Trophoblast cell (in vitro differentiated cells and primary cell): ENCODE measurements around the gene CA11.

Experiments
- DNase-seq, 2 donors: peaks; one replicate each; pipeline ENCODE4 v3.0.0-alpha.2; 2016
- H2AFZ ChIP-seq: 2 replicates; pipeline ENCODE4 v1.6.1; 2013; ENCODE audit warnings: low read length, moderate library complexity, mild to moderate bottlenecking; ENCODE audit not compliant: insufficient read depth, poor library complexity
- H2AK5ac ChIP-seq: 2 replicates; pipeline ENCODE4 v1.6.1; 2013; ENCODE audit warnings: mild to moderate bottlenecking, low read length
- H2BK120ac ChIP-seq: 2 replicates; pipeline ENCODE4 v1.6.1; 2013; ENCODE audit warnings: low read length, mild to moderate bottlenecking, moderate library complexity; ENCODE audit not compliant: insufficient read depth, poor library complexity
- H2BK12ac ChIP-seq: 2 replicates; pipeline ENCODE4 v1.6.1; 2013; ENCODE audit warnings: mild to moderate bottlenecking, low read length, moderate library complexity
- H2BK5ac ChIP-seq: 2 replicates; pipeline ENCODE4 v1.6.1; 2013; ENCODE audit warnings: low read length, low read depth, moderate library complexity, mild to moderate bottlenecking; ENCODE audit not compliant: poor library complexity
- H3K14ac ChIP-seq: 2 replicates; pipeline ENCODE4 v1.6.1; 2013; ENCODE audit warnings: mild to moderate bottlenecking, low read length
- H3K18ac ChIP-seq: 2 replicates; pipeline ENCODE4 v1.6.1; 2013; ENCODE audit warnings: mild to moderate bottlenecking, low read length
- H3K23ac ChIP-seq: 2 replicates; pipeline ENCODE4 v1.6.1; 2013; ENCODE audit warnings: low read length
- H3K27ac ChIP-seq: 2 replicates; pipeline ENCODE4 v1.5.1; 2013; ENCODE audit warnings: low read depth, mild to moderate bottlenecking, inconsistent platforms, low read length, moderate library complexity
- H3K27me3 ChIP-seq: 2 replicates; pipeline ENCODE4 v1.6.1; 2013; ENCODE audit warnings: inconsistent platforms, mild to moderate bottlenecking, low read length, moderate library complexity; ENCODE audit not compliant: insufficient read depth
- H3K36me3 ChIP-seq, 2 experiments: 1 replicate in 1 of 2; 2 replicates in 1 of 2; pipeline ENCODE4 v1.6.1; 2013; ENCODE audit warnings: low read length in 2 of 2, mild to moderate bottlenecking in 2 of 2, moderate library complexity in 1 of 2; ENCODE audit not compliant: insufficient read depth in 2 of 2, control insufficient read depth in 1 of 2
- H3K4ac ChIP-seq: 2 replicates; pipeline ENCODE4 v1.6.1; 2013; ENCODE audit warnings: low read depth, mild to moderate bottlenecking, low read length, moderate library complexity
- H3K4me1 ChIP-seq, 2 experiments: 1 replicate in 1 of 2; 2 replicates in 1 of 2; pipeline ENCODE4 v1.6.1; 2013; ENCODE audit warnings: low read length in 2 of 2, mild to moderate bottlenecking in 2 of 2, moderate library complexity in 1 of 2; ENCODE audit not compliant: insufficient read depth in 2 of 2, control insufficient read depth in 1 of 2
- H3K4me2 ChIP-seq: 2 replicates; pipeline ENCODE4 v1.6.1; 2013; ENCODE audit warnings: inconsistent platforms, mild to moderate bottlenecking, low read length, moderate library complexity
- H3K4me3 ChIP-seq: 2 replicates; pipeline ENCODE4 v1.5.1; 2013; ENCODE audit warnings: mild to moderate bottlenecking, low read depth, low read length, inconsistent platforms
- H3K79me1 ChIP-seq: one replicate; pipeline ENCODE4 v1.6.1; 2013; ENCODE audit warnings: low read length
- H3K79me2 ChIP-seq: 2 replicates; pipeline ENCODE4 v1.6.1; 2013; ENCODE audit warnings: low read length, mild to moderate bottlenecking; ENCODE audit not compliant: control insufficient read depth, insufficient read depth, poor library complexity
- H3K9ac ChIP-seq: 2 replicates; pipeline ENCODE4 v1.6.1; 2013; ENCODE audit warnings: mild to moderate bottlenecking, low read length
- H3K9me3 ChIP-seq: 2 replicates; pipeline ENCODE4 v1.6.1; 2013; ENCODE audit warnings: low read depth, mild to moderate bottlenecking, control low read depth, inconsistent platforms, low read length; ENCODE audit not compliant: insufficient read depth
- H4K12ac ChIP-seq: 2 replicates; pipeline ENCODE4 v1.6.1; 2013; ENCODE audit warnings: low read depth, mild to moderate bottlenecking, low read length, moderate library complexity
- H4K8ac ChIP-seq: 2 replicates; pipeline ENCODE4 v1.6.1; 2013; ENCODE audit warnings: low read depth, mild to moderate bottlenecking, low read length, moderate library complexity
- H4K91ac ChIP-seq: one replicate; pipeline ENCODE4 v1.6.1; 2013; ENCODE audit warnings: low read depth, mild to moderate bottlenecking, low read length, moderate library complexity
- WGBS: extraction: QIAGEN DNeasy Blood & Tissue Kit; methylation state at CpG from one replicate; pipeline ENCODE4 v1.1.7; 2013; ENCODE audit warnings: missing lambda C conversion rate; ENCODE audit not compliant: insufficient read length, insufficient coverage; ENCODE audit errors: extremely low coverage; 5-methylcytosine and 5-hydroxymethylcytosine counted together

Gene CA11

DNA sequence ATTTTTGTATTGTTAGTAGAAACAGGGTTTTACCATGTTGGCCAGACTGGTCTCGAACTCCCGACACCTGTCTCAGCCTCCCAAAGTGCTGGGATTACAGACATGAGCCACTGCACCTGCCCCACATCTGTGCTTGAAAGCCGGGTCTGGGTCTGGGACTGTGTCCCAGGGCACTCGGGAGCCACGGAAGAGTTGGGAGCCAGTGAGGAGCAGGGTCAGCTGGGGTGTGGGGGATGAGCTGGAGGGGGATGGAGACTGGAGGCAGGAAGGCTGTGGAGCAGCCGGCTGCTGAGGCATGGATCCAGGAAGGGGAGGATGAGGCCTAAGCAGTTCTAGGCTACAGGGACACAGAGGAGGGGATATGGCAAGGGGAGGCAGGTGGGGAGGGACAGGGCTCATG, 50.2 kb downstream of the CA11 start:
- no peak overlapping the region for H4K12ac ChIP-seq
- H3K14ac ChIP-seq = no peak overlapping the region
- no peak overlapping the region for H4K8ac ChIP-seq
- H2BK5ac ChIP-seq = no peak overlapping the region
- no peaks in the 10 kb centered on the region for H3K79me1 ChIP-seq
- H2BK120ac ChIP-seq = no peak overlapping the region
- H2AFZ ChIP-seq = no peak overlapping the region
- no peaks in the 10 kb centered on the region for H3K36me3 ChIP-seq
- H2BK12ac ChIP-seq = no peak overlapping the region
- H3K23ac ChIP-seq = no peak overlapping the region
- H3K4me2 ChIP-seq = no peak overlapping the region
- no peak overlapping the region for H2AK5ac ChIP-seq
- H3K18ac ChIP-seq = no peak overlapping the region
- no peak overlapping the region for H3K27ac ChIP-seq
- no peaks in the 10 kb centered on the region for H3K79me2 ChIP-seq
- no peak overlapping the region for H3K4ac ChIP-seq
- DNase-seq = no peak
- H3K9ac ChIP-seq = no peak overlapping the region
- no peaks in the 10 kb centered on the region for H3K4me1 ChIP-seq
- H3K4me3 ChIP-seq = no peak overlapping the region
- no peaks in the 10 kb centered on the region for H3K9me3 ChIP-seq
- H3K27me3 ChIP-seq = no peaks in the 10 kb centered on the region
- no peak overlapping the region for H4K91ac ChIP-seq
- no CpG with 5 or more reads among the region's 6 CpGs for WGBS

DNA sequence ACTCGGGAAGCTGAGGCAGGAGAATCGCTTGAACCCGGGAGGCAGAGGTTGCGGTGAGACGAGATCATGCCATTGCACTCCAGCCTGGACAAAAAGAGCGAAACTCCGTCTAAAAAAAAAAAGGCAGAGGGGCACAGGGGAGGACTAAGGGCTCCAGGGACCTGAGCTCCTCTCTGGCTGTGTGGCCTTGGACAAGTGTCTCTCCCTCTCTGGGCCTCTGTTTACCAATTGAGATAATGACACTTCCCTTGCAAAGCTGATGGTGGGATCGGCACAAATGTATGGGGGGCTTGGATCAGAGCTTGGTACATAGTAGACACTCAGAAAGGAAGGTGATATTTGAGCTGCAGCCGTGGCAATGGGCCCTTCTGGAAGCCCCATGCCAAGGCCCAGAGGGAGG, 50.8 kb downstream of the CA11 start:
- no peak overlapping the region for H3K4me2 ChIP-seq

DNA sequence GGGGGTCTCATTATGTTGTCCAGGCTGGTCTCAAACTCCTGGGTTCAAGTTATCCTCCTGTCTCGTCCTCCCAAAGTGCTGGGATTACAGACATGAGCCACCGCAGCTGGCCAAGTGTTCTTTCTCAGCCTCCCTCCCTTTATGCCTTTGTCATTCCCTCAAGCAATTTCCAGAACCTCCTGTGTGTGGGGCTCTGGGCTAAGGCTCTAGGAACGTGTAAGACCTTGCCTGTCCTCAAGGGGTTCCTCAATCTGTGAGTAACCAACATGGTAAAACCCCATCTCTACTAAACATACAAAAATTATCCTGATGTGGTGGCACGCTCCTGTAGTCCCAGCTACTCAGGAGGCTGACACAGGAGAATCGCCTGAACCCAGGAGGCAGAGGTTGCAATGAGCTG, 55.0 kb downstream of the CA11 start:
- H3K79me1 ChIP-seq = peaks cover 3% of the 10 kb centered on the region
- H4K91ac ChIP-seq = no peak overlapping the region
- H3K23ac ChIP-seq = no peak overlapping the region
- WGBS = no CpG with 5 or more reads among the region's 5 CpGs
- no peak overlapping the region for H2BK12ac ChIP-seq
- H3K27ac ChIP-seq = no peak overlapping the region
- no peak overlapping the region for H3K18ac ChIP-seq
- H3K4me3 ChIP-seq = no peak overlapping the region
- H3K9ac ChIP-seq = no peak overlapping the region
- H2BK120ac ChIP-seq = no peak overlapping the region
- no peak overlapping the region for H2AFZ ChIP-seq
- no peak overlapping the region for H2BK5ac ChIP-seq
- H4K8ac ChIP-seq = no peak overlapping the region
- H3K14ac ChIP-seq = no peak overlapping the region
- no peak overlapping the region for H3K4me2 ChIP-seq
- no peaks in the 10 kb centered on the region for H3K36me3 ChIP-seq
- H3K4ac ChIP-seq = no peak overlapping the region
- no peaks in the 10 kb centered on the region for H3K27me3 ChIP-seq
- no peak overlapping the region for H4K12ac ChIP-seq
- peaks cover 0 to 5% of the 10 kb centered on the region in 2 experiments for H3K4me1 ChIP-seq
- H2AK5ac ChIP-seq = no peak overlapping the region
- H3K79me2 ChIP-seq = no peaks in the 10 kb centered on the region
- H3K9me3 ChIP-seq = no peaks in the 10 kb centered on the region
- peak in 1 of 2 donors; percentile 19 for DNase-seq

More for the DNA sequence above, 50.8 kb downstream of the CA11 start:
- H3K9me3 ChIP-seq = no peaks in the 10 kb centered on the region
- no peak overlapping the region for H2BK120ac ChIP-seq
- H2BK12ac ChIP-seq = no peak overlapping the region
- no peak overlapping the region for H3K18ac ChIP-seq
- H3K4me3 ChIP-seq = no peak overlapping the region
- no peak overlapping the region for H2BK5ac ChIP-seq
- no peaks in the 10 kb centered on the region for H3K36me3 ChIP-seq
- H4K12ac ChIP-seq = no peak overlapping the region
- no peak overlapping the region for H3K23ac ChIP-seq
- H3K4me1 ChIP-seq = no peaks in the 10 kb centered on the region
- no peak overlapping the region for H3K9ac ChIP-seq
- H3K14ac ChIP-seq = no peak overlapping the region
- no peaks in the 10 kb centered on the region for H3K79me1 ChIP-seq
- no peak overlapping the region for H3K27ac ChIP-seq
- no peak overlapping the region for H4K91ac ChIP-seq
- H2AK5ac ChIP-seq = no peak overlapping the region
- no CpG with 5 or more reads among the region's 9 CpGs for WGBS
- DNase-seq = no peak
- H3K4ac ChIP-seq = no peak overlapping the region
- H3K79me2 ChIP-seq = no peaks in the 10 kb centered on the region
- H3K27me3 ChIP-seq = no peaks in the 10 kb centered on the region
- no peak overlapping the region for H2AFZ ChIP-seq
- no peak overlapping the region for H4K8ac ChIP-seq

DNA sequence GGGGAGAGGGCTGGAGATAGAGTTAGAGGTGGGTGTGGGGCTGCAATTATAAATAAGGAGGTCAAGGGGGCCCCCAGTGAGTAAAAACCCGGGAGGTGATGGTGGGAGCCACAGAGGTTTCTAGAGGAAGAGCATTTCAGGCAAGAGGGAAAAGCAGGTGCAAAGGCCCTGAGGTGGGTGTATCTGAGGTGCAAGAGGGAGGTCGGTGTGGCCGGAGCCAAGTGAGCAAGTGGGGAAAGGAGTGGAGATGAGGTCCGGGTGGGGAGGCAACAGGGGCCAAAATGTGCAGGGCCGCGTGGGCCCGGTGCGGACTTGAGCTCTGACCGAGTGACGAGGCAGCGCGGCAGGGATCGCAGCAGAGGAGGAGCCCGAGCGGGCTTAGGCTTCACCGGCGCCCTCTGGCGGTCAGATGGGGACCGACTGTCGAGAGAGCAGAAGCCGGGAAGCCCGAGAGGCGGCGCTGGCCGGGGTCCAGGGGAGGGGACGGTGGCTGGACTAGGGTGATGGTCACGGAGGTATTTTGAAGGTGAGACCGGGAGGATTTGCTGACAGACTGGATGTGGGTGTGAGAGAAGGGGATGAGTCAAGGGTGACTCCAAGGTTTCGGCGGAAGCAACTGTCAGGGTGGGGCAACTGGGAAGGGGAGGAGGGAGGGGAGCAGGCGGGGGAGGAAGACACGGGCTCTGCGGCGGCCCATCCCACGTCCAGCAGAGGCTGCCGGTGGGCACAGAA, 57.2 kb downstream of the CA11 start:
- Histone ChIP-seq H2BK5ac (no peak overlapping the region), H3K27ac (no peak overlapping the region), H3K23ac (no peak overlapping the region), H2BK120ac (no peak overlapping the region), H2BK12ac (peak overlapping the region; percentile 41), H3K9ac (no peak overlapping the region), H4K8ac (peak overlapping the region; percentile 75), H3K4me2 (peak overlapping the region; percentile 75), H3K79me1 (peaks cover 3% of the 10 kb centered on the region), H3K4ac (no peak overlapping the region), H3K79me2 (no peaks in the 10 kb centered on the region), H3K27me3 (no peaks in the 10 kb centered on the region), H3K4me3 (no peak overlapping the region), H4K12ac (no peak overlapping the region), H3K4me1 (peaks cover 0 to 5% of the 10 kb centered on the region in 2 experiments), H3K14ac (no peak overlapping the region), H3K18ac (peak overlapping the region; percentile 30), H4K91ac (no peak overlapping the region), H3K36me3 (no peaks in the 10 kb centered on the region), H2AFZ (peak overlapping the region; percentile 21), H2AK5ac (no peak overlapping the region), H3K9me3 (no peaks in the 10 kb centered on the region)
- peak; percentile 92 to 98 for DNase-seq
- WGBS = no CpG with 5 or more reads among the region's 36 CpGs
